Keratinocyte (primary cell): ENCODE measurements around the gene RIC3. TPM values are rescaled to one million over a fixed set of nuclear protein-coding genes. Genes with fewer than 3 reads are reported as not detected.

ENCODE experiments used
- DNase-seq: peaks from one replicate; pipeline ENCODE4 v3.0.0-alpha.2; 2011; ENCODE audit warnings: low read depth, missing footprints, low spot score
- FAIRE-seq: peaks from 2 replicates; lab custom pipeline; 2011; peaks lifted over from hg19 to GRCh38; lab: Jason Lieb, UNC
- H2AFZ ChIP-seq: 2 replicates; pipeline ENCODE4 v1.6.0; 2012; ENCODE audit warnings: low read length, control low read depth, inconsistent platforms; ENCODE audit not compliant: control insufficient read depth
- H3K27ac ChIP-seq: 2 replicates; pipeline ENCODE4 v1.5.1; 2011; ENCODE audit warnings: low read length; ENCODE audit not compliant: control insufficient read depth, insufficient read depth
- H3K27me3 ChIP-seq: 3 replicates; pipeline ENCODE4 v1.6.0; 2011; ENCODE audit warnings: low read length; ENCODE audit not compliant: control insufficient read depth, insufficient read depth; ENCODE audit errors: extremely low read depth
- H3K36me3 ChIP-seq, 2 experiments: 2 replicates in 1 of 2; 3 replicates in 1 of 2; pipeline ENCODE4 v1.5.1; 2011; ENCODE audit warnings: low read length in 2 of 2, mild to moderate bottlenecking in 1 of 2; ENCODE audit not compliant: control insufficient read depth in 2 of 2, insufficient read depth in 2 of 2; ENCODE audit errors: extremely low read depth in 1 of 2
- H3K4me1 ChIP-seq: 3 replicates; pipeline ENCODE4 v1.5.1; 2011; ENCODE audit warnings: low read length; ENCODE audit not compliant: control insufficient read depth, insufficient read depth; ENCODE audit errors: extremely low read depth
- H3K4me2 ChIP-seq: 3 replicates; pipeline ENCODE4 v1.6.0; 2011; ENCODE audit warnings: low read depth, low read length; ENCODE audit not compliant: control insufficient read depth, insufficient read depth; ENCODE audit errors: extremely low read depth
- H3K4me3 ChIP-seq, 3 experiments: fragments of 200-600 bp in 1 of 3; sonication (generic) in 1 of 3; 2 replicates in 2 of 3; 3 replicates in 1 of 3; pipeline ENCODE4 v1.5.1; 2011 to 2016; ENCODE audit warnings: low read length in 3 of 3, mild to moderate bottlenecking in 3 of 3, control low read depth in 2 of 3, inconsistent platforms in 1 of 3, low read depth in 1 of 3, mixed read lengths in 1 of 3, mixed run types in 1 of 3, moderate library complexity in 1 of 3; ENCODE audit not compliant: control insufficient read depth in 2 of 3, insufficient read depth in 2 of 3; ENCODE audit errors: extremely low read depth in 1 of 3
- H3K79me2 ChIP-seq: 2 replicates; pipeline ENCODE4 v1.6.0; 2012; ENCODE audit warnings: low read length; ENCODE audit not compliant: control insufficient read depth, insufficient read depth
- H3K9ac ChIP-seq: 3 replicates; pipeline ENCODE4 v1.6.0; 2011; ENCODE audit warnings: low read length; ENCODE audit not compliant: control insufficient read depth, insufficient read depth; ENCODE audit errors: extremely low read depth
- H3K9me1 ChIP-seq: 3 replicates; pipeline ENCODE4 v1.6.0; 2011; ENCODE audit warnings: low read length; ENCODE audit not compliant: control insufficient read depth, insufficient read depth; ENCODE audit errors: extremely low read depth
- H3K9me3 ChIP-seq: 2 replicates; pipeline ENCODE4 v1.5.1; 2012; ENCODE audit warnings: low read depth, low read length; ENCODE audit not compliant: control insufficient read depth
- H4K20me1 ChIP-seq: 3 replicates; pipeline ENCODE4 v1.6.0; 2011; ENCODE audit warnings: low read length; ENCODE audit not compliant: control insufficient read depth, insufficient read depth; ENCODE audit errors: extremely low read depth
- CTCF ChIP-seq, 3 experiments: IDR thresholded peaks in 1 of 3; conservative IDR thresholded peaks in 1 of 3; optimal IDR thresholded peaks in 1 of 3; 2 replicates in 2 of 3; 3 replicates in 1 of 3; pipeline versions ENCODE3 to v1.5.1; 2011; ENCODE audit warnings: low read length in 3 of 3, mild to moderate bottlenecking in 3 of 3, moderate library complexity in 2 of 3, control low read depth in 1 of 3, inconsistent platforms in 1 of 3; ENCODE audit not compliant: insufficient read depth in 2 of 3; ENCODE audit errors: extremely low read depth in 1 of 3
- EZH2 ChIP-seq: IDR thresholded peaks from one replicate; pipeline ENCODE4 v1.6.1; 2012; ENCODE audit warnings: inconsistent platforms, mild to moderate bottlenecking, low read length, moderate library complexity
- dilution Hi-C: fragments of 300-500 bp; cut with MboI; formaldehyde crosslinking; loops from one replicate; pipeline ENCODE4 v1.7.0; 2020; ENCODE audit warnings: low sequenced_read_pairs; ENCODE audit not compliant: extremely low pct_ligation_motif_present
- polyA plus RNA-seq, 5 experiments: library from polyadenylated mRNA; depleted of rRNA in 3 of 5; stranded (reverse) in 3 of 5; stranded (forward) in 1 of 5; unstranded in 1 of 5; fragments of >200 nt; gene quantifications; 1 replicate in 1 of 5; 2 replicates in 3 of 5; 3 replicates in 1 of 5; pipeline versions ENCODE4 v1.2.1 to v1.2.3, GENCODE V29; 2011 to 2012; ENCODE audit warnings: missing spikeins in 2 of 5, low read depth in 1 of 5, low replicate concordance in 1 of 5

Gene RIC3
- polyA plus RNA-seq, 1 donor (not counting 4 experiments of a cell fraction or from before 2014, with no cell fraction given), result 2.5 TPM

GRCh38 chr11:8110396-8110795 is 58.4 kb downstream of the RIC3 start:
- no peak overlapping the region for H3K9ac ChIP-seq
- H3K27ac ChIP-seq, result no peak overlapping the region
- FAIRE-seq (no peak), DNase-seq (no peak)
- no peak overlapping the region for H2AFZ ChIP-seq
- H3K79me2 ChIP-seq, result no peaks in the 10 kb centered on the region
- H3K36me3 ChIP-seq, result no peaks in the 10 kb centered on the region
- no peaks in the 10 kb centered on the region for H3K4me1 ChIP-seq
- no peaks in the 10 kb centered on the region for H3K9me1 ChIP-seq
- TF ChIP-seq EZH2 (no peak), CTCF (optimal IDR thresholded peaks at IDR 0.05 in 1 of 3, IDR thresholded peaks at IDR 0.05 in 1 of 3, conservative IDR thresholded peaks at IDR 0.05 in 1 of 3; ENCODE audit: extremely low read depth in 1 of 3, insufficient read depth in 2 of 3, low read length in 3 of 3) (no peak)
- dilution Hi-C loops, result no loop called here
- no peaks in the 10 kb centered on the region for H3K9me3 ChIP-seq
- H3K4me2 ChIP-seq, result no peak overlapping the region
- H3K27me3 ChIP-seq, result no peaks in the 10 kb centered on the region
- no peak overlapping the region for H3K4me3 ChIP-seq
- no peaks in the 10 kb centered on the region for H4K20me1 ChIP-seq

GRCh38 chr11:8109675-8110074 is 59.1 kb downstream of the RIC3 start:
- Histone ChIP-seq H3K4me1 (no peaks in the 10 kb centered on the region), H4K20me1 (no peaks in the 10 kb centered on the region), H3K79me2 (no peaks in the 10 kb centered on the region), H3K4me3 (no peak overlapping the region), H2AFZ (no peak overlapping the region), H3K27ac (no peak overlapping the region), H3K36me3 (no peaks in the 10 kb centered on the region), H3K4me2 (no peak overlapping the region), H3K27me3 (no peaks in the 10 kb centered on the region), H3K9me1 (no peaks in the 10 kb centered on the region), H3K9me3 (no peaks in the 10 kb centered on the region), H3K9ac (no peak overlapping the region)
- DNase-seq (no peak), FAIRE-seq (no peak)
- dilution Hi-C loops, result no loop called here
- TF ChIP-seq CTCF (optimal IDR thresholded peaks at IDR 0.05 in 1 of 3, IDR thresholded peaks at IDR 0.05 in 1 of 3, conservative IDR thresholded peaks at IDR 0.05 in 1 of 3; ENCODE audit: extremely low read depth in 1 of 3, insufficient read depth in 2 of 3, low read length in 3 of 3), result no peak
- no peak for TF ChIP-seq EZH2
